Stimulated activated CD8-positive, alpha-beta memory T cell treated with anti-CD3 and anti-CD28 coated beads, Interleukin-7, amount 100 ng/mL, for 48 hours (primary cell): Measurements from ENCODE around the gene CDYL2.

Source experiments
- DNase-seq, 2 donors: peaks; one replicate each; pipeline ENCODE4 v3.0.0-alpha.2; 2020; ENCODE audit warnings: low read depth in 1 of 2; ENCODE audit errors: extremely low read depth in 1 of 2

CDYL2 gene

GRCh38 chr16:80606221-80606766, 198.1 kb downstream of the CDYL2 start:
- DNase-seq: no peak

- DNase-seq: no peak
Observed at GRCh38 chr16:80604600-80605355, 199.6 kb downstream of the CDYL2 start.

GRCh38 chr16:80602894-80603293, 201.5 kb downstream of the CDYL2 start:
- DNase-seq: no peak

- DNase-seq: no peak
Observed at GRCh38 chr16:80601182-80601581, 203.2 kb downstream of the CDYL2 start.

- no peak for DNase-seq
Observed at GRCh38 chr16:80599466-80599865, 204.9 kb downstream of the CDYL2 start.

- DNase-seq: no peak
Observed at GRCh38 chr16:80596507-80597207, 207.7 kb downstream of the CDYL2 start.

GRCh38 chr16:80594756-80595155, 209.6 kb downstream of the CDYL2 start:
- DNase-seq: no peak

GRCh38 chr16:80592273-80592672, 212.1 kb downstream of the CDYL2 start:
- DNase-seq: no peak

GRCh38 chr16:80591071-80591915, 213.1 kb downstream of the CDYL2 start:
- no peak for DNase-seq

GRCh38 chr16:80587071-80587470, 217.3 kb downstream of the CDYL2 start:
- DNase-seq: no peak

- DNase-seq: no peak
Observed at GRCh38 chr16:80586476-80586875, 217.9 kb downstream of the CDYL2 start.

- no peak for DNase-seq
Observed at GRCh38 chr16:80585764-80586163, 218.6 kb downstream of the CDYL2 start.

GRCh38 chr16:80583466-80583865, 220.9 kb downstream of the CDYL2 start:
- peak in 1 of 2 donors; percentile 63 for DNase-seq

- DNase-seq: peak; percentile 50 to 73
Observed at GRCh38 chr16:80580109-80580832, 224.1 kb downstream of the CDYL2 start.

GRCh38 chr16:80577485-80578280, 226.7 kb downstream of the CDYL2 start:
- no peak for DNase-seq

- no peak for DNase-seq
Observed at GRCh38 chr16:80576343-80576912, 228.0 kb downstream of the CDYL2 start.

GRCh38 chr16:80573700-80574120, 230.7 kb downstream of the CDYL2 start:
- DNase-seq: no peak

GRCh38 chr16:80570106-80570478, 234.3 kb downstream of the CDYL2 start:
- no peak for DNase-seq

- peak; percentile 57 to 81 for DNase-seq
Observed at GRCh38 chr16:80569440-80570105, 234.8 kb downstream of the CDYL2 start.
